GM13977 (cell line): Measurements from ENCODE around the gene HSDL2.

Source experiments
- DNase-seq: peaks from one replicate; pipeline ENCODE4 v3.0.0; 2012; ENCODE audit warnings: low spot score
- in situ Hi-C: fragments of 300-500 bp; cut with MboI; formaldehyde crosslinking; loops from one replicate; pipeline ENCODE4 v1.12.0; 2022; ENCODE audit warnings: low sequenced_read_pairs, low pct_unique_long_range_greater_than_20kb, mixed read lengths, inconsistent platforms; ENCODE audit not compliant: unreplicated experiment
- TF ChIP-seq, protein P1 (sequence below): IDR thresholded peaks from 2 replicates; pipeline ENCODE4 v1.5.1; 2012; ENCODE audit warnings: mild to moderate bottlenecking, control low read depth; ENCODE audit not compliant: insufficient read depth; ENCODE audit errors: extremely low read depth, missing control alignments

The HSDL2 gene

DNA sequence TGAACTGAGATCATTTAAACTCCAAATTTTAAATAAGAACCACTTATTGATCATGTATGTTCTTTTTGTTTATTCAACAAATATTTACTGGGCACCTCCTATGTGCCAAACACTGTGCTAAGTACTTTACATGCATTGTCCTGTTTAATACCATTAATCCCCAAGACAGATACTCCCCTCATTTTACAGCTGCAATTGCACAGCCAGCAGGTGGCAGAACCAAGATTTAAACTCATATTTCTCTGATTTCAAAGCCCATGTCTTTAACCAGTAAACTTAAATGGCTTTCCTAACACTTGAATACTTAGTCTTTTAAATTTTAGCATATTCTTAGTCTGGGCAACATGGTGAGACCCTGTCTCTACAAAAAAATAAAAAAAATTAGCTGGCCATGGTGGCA, 63.3 kb downstream of the HSDL2 start:
- TF ChIP-seq, protein P1, sequence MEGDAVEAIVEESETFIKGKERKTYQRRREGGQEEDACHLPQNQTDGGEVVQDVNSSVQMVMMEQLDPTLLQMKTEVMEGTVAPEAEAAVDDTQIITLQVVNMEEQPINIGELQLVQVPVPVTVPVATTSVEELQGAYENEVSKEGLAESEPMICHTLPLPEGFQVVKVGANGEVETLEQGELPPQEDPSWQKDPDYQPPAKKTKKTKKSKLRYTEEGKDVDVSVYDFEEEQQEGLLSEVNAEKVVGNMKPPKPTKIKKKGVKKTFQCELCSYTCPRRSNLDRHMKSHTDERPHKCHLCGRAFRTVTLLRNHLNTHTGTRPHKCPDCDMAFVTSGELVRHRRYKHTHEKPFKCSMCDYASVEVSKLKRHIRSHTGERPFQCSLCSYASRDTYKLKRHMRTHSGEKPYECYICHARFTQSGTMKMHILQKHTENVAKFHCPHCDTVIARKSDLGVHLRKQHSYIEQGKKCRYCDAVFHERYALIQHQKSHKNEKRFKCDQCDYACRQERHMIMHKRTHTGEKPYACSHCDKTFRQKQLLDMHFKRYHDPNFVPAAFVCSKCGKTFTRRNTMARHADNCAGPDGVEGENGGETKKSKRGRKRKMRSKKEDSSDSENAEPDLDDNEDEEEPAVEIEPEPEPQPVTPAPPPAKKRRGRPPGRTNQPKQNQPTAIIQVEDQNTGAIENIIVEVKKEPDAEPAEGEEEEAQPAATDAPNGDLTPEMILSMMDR, result peak; percentile 64
- in situ Hi-C loops, result loop anchor here (25.0 kb wide), 1 partner anchor 344 kb away; no protein-coding TSS in a partner anchor
- DNase-seq, result no peak

DNA sequence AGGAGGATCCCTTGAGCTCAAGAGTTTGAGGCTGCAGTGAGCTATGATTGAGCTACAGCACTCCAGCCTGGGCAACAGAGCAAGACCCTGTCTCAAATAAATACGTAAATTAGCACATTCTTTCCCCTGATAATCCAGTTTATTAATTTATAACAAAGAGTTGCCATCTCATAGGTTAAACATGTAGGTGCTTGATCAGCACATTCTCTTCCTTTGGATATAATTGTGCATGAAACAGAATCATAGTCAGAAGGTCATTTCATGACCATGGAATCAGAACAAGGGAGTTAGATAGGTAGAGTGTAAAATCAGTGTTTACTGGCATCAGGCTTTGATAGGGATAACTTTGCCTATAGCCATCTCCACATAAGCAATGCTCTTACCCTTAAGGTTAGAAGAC, 63.7 kb downstream of the HSDL2 start:
- no peak for DNase-seq
- TF ChIP-seq, protein P1, result no peak
- in situ Hi-C loops, result loop anchor here (25.0 kb wide), 1 partner anchor 344 kb away; no protein-coding TSS in a partner anchor

DNA sequence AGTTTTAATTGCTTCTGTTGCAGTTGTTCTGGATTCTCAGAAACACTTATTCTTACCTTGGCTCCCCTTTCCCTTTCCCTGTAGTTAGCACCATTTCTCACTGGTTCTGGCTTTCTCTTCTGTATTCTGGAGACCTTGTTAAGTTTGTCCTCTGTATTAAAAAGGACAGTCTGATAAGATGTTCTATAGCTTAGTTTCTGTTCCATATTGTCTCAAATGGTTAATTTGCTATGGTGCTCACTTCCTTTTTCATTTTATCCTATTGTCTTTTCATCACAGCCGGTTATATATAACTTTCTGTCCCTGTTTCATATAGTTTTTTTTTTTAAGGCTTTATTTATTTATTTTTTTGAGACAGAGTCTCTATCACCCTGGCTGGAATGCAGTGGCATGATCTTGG, 65.3 kb downstream of the HSDL2 start:
- DNase-seq, result no peak
- in situ Hi-C loops, result loop anchor here (25.0 kb wide), 1 partner anchor 342 kb away; no protein-coding TSS in a partner anchor
- TF ChIP-seq, protein P1, result no peak

DNA sequence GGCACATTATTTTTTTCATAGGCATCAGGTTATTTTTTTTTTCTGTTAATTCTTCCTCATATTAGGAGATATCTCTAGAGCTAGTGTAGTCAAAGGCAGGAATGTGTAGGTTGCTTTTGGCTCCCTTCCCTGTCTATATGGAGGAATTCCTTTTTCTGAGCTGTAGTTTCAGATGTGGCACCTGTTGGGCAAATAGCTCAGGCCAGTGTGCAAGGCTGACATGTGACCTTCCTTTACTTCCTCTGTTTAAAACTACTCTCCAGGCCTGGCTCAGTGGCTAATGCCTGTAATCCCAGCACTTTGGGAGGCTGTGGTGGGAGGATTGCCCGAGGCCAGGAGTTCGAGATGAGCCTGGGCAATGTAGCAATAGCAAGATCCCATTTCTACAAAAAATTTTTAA, 66.2 kb downstream of the HSDL2 start:
- in situ Hi-C loops, result loop anchor here (25.0 kb wide), 1 partner anchor 341 kb away; no protein-coding TSS in a partner anchor
- DNase-seq, result no peak
- TF ChIP-seq, protein P1, result no peak

DNA sequence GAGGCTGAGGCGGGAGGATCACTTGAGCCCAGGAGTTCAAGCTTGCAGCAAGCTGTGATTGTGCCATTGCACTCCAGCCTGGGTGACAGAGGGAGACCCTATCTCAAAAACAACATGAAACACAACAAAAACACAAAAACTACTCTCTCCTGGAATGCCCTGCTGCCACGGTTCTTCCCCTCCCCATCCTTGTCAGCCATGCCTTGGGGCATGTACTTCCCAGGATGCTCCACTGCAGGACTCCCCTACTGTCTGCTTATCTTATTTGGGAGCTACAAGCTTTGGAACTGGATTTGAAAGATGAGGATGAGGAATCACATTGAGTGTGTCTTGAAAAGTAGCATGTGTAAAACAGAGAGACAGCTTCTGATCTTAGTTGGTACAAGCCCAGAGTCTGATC, 66.6 kb downstream of the HSDL2 start:
- DNase-seq, result no peak
- in situ Hi-C loops, result loop anchor here (25.0 kb wide), 1 partner anchor 341 kb away; no protein-coding TSS in a partner anchor
- TF ChIP-seq, protein P1, result no peak

DNA sequence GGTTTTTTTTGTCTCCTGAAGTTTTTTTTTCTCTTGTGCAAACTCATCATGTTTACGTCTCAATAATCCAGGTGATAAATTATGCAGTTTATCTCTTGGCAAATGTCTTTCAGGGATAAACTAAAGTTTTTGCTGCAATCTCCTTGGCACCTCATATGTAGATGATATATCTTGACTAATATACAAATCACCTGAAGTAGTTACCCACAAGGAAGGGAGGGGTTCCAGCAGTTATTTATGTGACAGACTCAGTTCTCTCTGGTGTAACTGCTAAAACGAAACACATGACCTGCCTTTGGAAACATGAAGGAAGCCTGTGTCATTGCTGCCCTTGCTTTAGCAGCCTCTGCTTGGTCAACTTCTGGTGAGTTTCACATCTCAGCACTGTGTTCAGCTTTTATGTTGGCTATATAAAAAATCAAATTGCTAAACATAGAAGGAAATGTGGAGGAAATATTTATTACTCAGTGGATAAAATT, 67.4 kb downstream of the HSDL2 start:
- no peak for DNase-seq
- in situ Hi-C loops, result loop anchor here (25.0 kb wide), 1 partner anchor 340 kb away; no protein-coding TSS in a partner anchor
- TF ChIP-seq, protein P1, result no peak

DNA sequence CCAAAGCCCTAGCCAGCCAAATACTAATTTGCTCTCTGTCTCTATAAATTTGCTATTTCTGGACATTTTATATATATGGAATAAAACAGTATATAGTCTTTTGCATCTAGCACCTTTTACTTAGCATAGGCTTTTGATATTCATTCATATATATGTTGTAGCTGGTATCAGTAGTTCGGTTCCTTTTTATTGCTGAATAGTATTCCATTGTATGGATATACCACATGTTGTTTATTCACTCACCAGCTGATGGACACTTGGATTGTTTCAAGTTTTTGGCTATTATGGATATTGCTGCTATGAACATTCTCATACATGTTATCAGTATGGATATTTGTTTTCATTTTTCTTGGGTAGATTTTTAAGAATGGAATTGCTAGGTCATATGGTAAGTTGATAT, 82.9 kb downstream of the HSDL2 start:
- in situ Hi-C loops, result no loop called here
- TF ChIP-seq, protein P1, result no peak

More for the DNA sequence above, 82.9 kb downstream of the HSDL2 start:
- DNase-seq, result no peak
